A673 (cell line): ENCODE measurements around the gene AP1S3. TPM values are rescaled to one million over a fixed set of nuclear protein-coding genes. Genes with fewer than 3 reads are reported as not detected.
"Not testable (repeated sequence)": the region's sequence is repeated elsewhere in the genome, so short reads cannot be mapped to it uniquely, and the experiment has no call there.

Experiments used
- BruUV-seq: library from RNA; stranded (reverse); fragments of 400-500 nt; replicated peaks from 2 replicates; lab custom pipeline; 2021; lab: Mats Ljungman, UMichigan
- CTCF ChIA-PET: fragments of 300-600 bp; sonication (Branson Sonifier 250); formaldehyde crosslinking; loops from one replicate; lab custom pipeline; 2022; ENCODE audit warnings: antibody characterized with exemption; lab: Charles Lee
- POLR2A ChIA-PET: fragments of 300-600 bp; sonication (Branson Sonifier 250); formaldehyde crosslinking; loops from one replicate; lab custom pipeline; 2022; ENCODE audit warnings: antibody characterized with exemption; ENCODE audit not compliant: low non-redundant PET; lab: Charles Lee
- DNase-seq: peaks from one replicate; pipeline ENCODE4 v3.0.0-alpha.2; 2015; ENCODE audit warnings: low spot score
- H3K27ac ChIP-seq: fragments of 200-600 bp; sonication (generic); 2 replicates; pipeline ENCODE4 v1.5.1; 2016; ENCODE audit warnings: mixed run types, low read depth, mild to moderate bottlenecking, mixed read lengths, antibody characterized with exemption, low read length; ENCODE audit not compliant: poor library complexity, severe bottlenecking
- H3K27me3 ChIP-seq: fragments of 200-600 bp; sonication (generic); replicated peaks from 2 replicates; pipeline ENCODE4 v1.6.1; 2017; ENCODE audit warnings: mixed run types, low read depth, mild to moderate bottlenecking, mixed read lengths, antibody characterized with exemption, low read length; ENCODE audit not compliant: insufficient read depth, poor library complexity
- H3K36me3 ChIP-seq: fragments of 200-600 bp; sonication (generic); 2 replicates; pipeline ENCODE4 v1.6.1; 2016; ENCODE audit warnings: mixed run types, mild to moderate bottlenecking, mixed read lengths, antibody characterized with exemption, low read length; ENCODE audit not compliant: insufficient read depth, poor library complexity, severe bottlenecking
- H3K4me1 ChIP-seq: fragments of 200-600 bp; sonication (generic); 2 replicates; pipeline ENCODE4 v1.6.1; 2017; ENCODE audit warnings: mixed run types, mild to moderate bottlenecking, mixed read lengths, antibody characterized with exemption, low read length; ENCODE audit not compliant: insufficient read depth, poor library complexity, severe bottlenecking
- H3K4me3 ChIP-seq: fragments of 200-600 bp; sonication (generic); 2 replicates; pipeline ENCODE4 v1.5.1; 2016; ENCODE audit warnings: low read depth, mixed run types, mild to moderate bottlenecking, mixed read lengths, low read length; ENCODE audit not compliant: poor library complexity, severe bottlenecking
- H3K9me3 ChIP-seq: fragments of 200-600 bp; sonication (generic); 2 replicates; pipeline ENCODE4 v1.6.1; 2016; ENCODE audit warnings: mixed run types, low read depth, mild to moderate bottlenecking, mixed read lengths, antibody characterized with exemption, low read length; ENCODE audit not compliant: poor library complexity, severe bottlenecking
- EZH2 ChIP-seq: fragments of 200-600 bp; sonication (generic); IDR thresholded peaks from 2 replicates; pipeline ENCODE4 v1.6.1; 2017; ENCODE audit warnings: borderline replicate concordance, low read depth, mild to moderate bottlenecking, mixed read lengths, antibody characterized with exemption, low read length; ENCODE audit not compliant: poor library complexity, severe bottlenecking
- intact Hi-C: fragments of 100-400 bp; cut with micrococcal nuclease; formaldehyde crosslinking; loops from one replicate; pipeline ENCODE4 v1.10.0; 2022; ENCODE audit not compliant: unreplicated experiment
- total RNA-seq: library from RNA; stranded (reverse); gene quantifications from 2 replicates; pipeline ENCODE4 v1.2.3, GENCODE V29; 2021
- TF ChIP-seq, protein P1 (sequence below): fragments of 300-800, 200-600 bp; sonication (generic); conservative IDR thresholded peaks from 2 replicates; pipeline ENCODE4 v1.5.1; 2017; ENCODE audit warnings: low read depth, mild to moderate bottlenecking, antibody characterized with exemption, low read length, moderate library complexity, mixed read lengths

AP1S3 gene
- total RNA-seq, 1 experiment from 2014 or later = 23.0 TPM

- ChIA-PET CTCF (no interaction called here), POLR2A (no interaction called here)
- no peak for TF ChIP-seq EZH2
- TF ChIP-seq, protein P1, sequence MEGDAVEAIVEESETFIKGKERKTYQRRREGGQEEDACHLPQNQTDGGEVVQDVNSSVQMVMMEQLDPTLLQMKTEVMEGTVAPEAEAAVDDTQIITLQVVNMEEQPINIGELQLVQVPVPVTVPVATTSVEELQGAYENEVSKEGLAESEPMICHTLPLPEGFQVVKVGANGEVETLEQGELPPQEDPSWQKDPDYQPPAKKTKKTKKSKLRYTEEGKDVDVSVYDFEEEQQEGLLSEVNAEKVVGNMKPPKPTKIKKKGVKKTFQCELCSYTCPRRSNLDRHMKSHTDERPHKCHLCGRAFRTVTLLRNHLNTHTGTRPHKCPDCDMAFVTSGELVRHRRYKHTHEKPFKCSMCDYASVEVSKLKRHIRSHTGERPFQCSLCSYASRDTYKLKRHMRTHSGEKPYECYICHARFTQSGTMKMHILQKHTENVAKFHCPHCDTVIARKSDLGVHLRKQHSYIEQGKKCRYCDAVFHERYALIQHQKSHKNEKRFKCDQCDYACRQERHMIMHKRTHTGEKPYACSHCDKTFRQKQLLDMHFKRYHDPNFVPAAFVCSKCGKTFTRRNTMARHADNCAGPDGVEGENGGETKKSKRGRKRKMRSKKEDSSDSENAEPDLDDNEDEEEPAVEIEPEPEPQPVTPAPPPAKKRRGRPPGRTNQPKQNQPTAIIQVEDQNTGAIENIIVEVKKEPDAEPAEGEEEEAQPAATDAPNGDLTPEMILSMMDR = no peak
- Histone ChIP-seq H3K27me3 (no peaks in the 10 kb centered on the region), H3K27ac (peak overlapping the region; percentile 6), H3K9me3 (no peaks in the 10 kb centered on the region), H3K36me3 (no peaks in the 10 kb centered on the region), H3K4me3 (no peak overlapping the region), H3K4me1 (peaks cover 17% of the 10 kb centered on the region)
- no TSS peak for BruUV-seq
- peak; percentile 66 for DNase-seq
- intact Hi-C loops = no loop called here
Measured at GRCh38 chr2:223815186-223815883, 22.0 kb downstream of the AP1S3 start.

- POLR2A ChIA-PET, H3K36me3 ChIP-seq, CTCF ChIA-PET, intact Hi-C loops, H3K9me3 ChIP-seq, BruUV-seq, H3K27ac ChIP-seq, DNase-seq, H3K27me3 ChIP-seq, H3K4me3 ChIP-seq: not testable (repeated sequence)
- peaks cover 17% of the 10 kb centered on the region for H3K4me1 ChIP-seq
Measured at GRCh38 chr2:223814764-223815163, 22.6 kb downstream of the AP1S3 start.

DNA sequence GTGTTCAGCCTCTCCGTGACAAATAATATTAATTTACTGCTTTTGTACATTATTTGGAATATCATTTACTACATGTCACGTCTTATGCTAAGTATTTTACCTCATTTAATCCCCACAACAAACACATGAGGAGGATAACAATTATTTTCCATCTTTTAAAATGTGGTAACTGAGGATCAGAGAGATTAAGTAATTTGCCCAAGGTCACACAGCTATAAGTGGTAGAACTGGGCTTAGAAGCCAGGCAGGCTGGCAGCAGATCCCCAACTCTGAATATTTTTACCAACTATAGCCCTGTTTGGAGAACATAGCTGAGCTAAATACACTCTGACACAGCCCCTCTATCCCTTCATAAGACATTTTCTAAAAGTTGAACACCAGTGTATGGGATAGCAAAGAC is 24.1 kb downstream of the AP1S3 start:
- no peak for TF ChIP-seq EZH2
- TF ChIP-seq, protein P1 = no peak
- Histone ChIP-seq H3K9me3 (no peaks in the 10 kb centered on the region), H3K4me1 (peaks cover 13% of the 10 kb centered on the region), H3K27me3 (no peaks in the 10 kb centered on the region), H3K36me3 (no peaks in the 10 kb centered on the region), H3K27ac (no peak overlapping the region), H3K4me3 (no peak overlapping the region)
- ChIA-PET CTCF (no interaction called here), POLR2A (no interaction called here)
- no TSS peak for BruUV-seq
- no peak for DNase-seq
- intact Hi-C loops = no loop called here

DNA sequence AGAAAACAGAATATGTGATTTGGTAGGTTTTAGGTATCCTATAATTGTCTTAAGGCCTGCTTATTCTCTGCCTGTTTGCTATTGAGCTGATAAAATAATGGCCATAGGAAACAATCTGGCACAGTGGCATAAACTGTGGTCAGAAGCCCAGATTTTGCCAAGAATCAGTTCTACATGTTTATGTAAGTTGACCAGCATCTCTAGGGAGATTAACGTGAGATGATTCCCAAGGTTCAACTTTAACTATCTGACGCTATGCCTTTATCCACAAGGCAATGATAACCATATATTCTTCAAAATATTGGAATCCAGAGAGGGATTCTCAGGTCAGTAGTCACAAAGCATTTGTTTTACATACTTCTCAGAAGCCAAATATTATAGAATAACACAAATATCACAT is 25.6 kb downstream of the AP1S3 start:
- H3K9me3 ChIP-seq = no peaks in the 10 kb centered on the region
- H3K27me3 ChIP-seq = no peaks in the 10 kb centered on the region
- no peak overlapping the region for H3K4me3 ChIP-seq
- no TSS peak for BruUV-seq
- no peaks in the 10 kb centered on the region for H3K36me3 ChIP-seq
- no peak for DNase-seq
- TF ChIP-seq, protein P1 = no peak
- TF ChIP-seq EZH2 = no peak
- no peak overlapping the region for H3K27ac ChIP-seq
- intact Hi-C loops = no loop called here
- CTCF ChIA-PET = no interaction called here
- H3K4me1 ChIP-seq = peaks cover 13% of the 10 kb centered on the region
- POLR2A ChIA-PET = no interaction called here
